Esophagus squamous epithelium (tissue), 4 donors: ENCODE measurements around the gene PNRC1.

Source experiments
- POLR2A ChIP-seq, 4 donors: fragments of 450-650 bp; IDR thresholded peaks; one replicate each; pipeline ENCODE4 v1.6.1; 2017; ENCODE audit warnings: antibody characterized with exemption in 4 of 4, mild to moderate bottlenecking in 4 of 4, moderate library complexity in 3 of 4
- TF ChIP-seq, protein P1 (sequence below), 6 experiments: fragments of 450-650 bp in 4 of 6; fragments of 200-600 bp in 2 of 6; sonication (generic) in 2 of 6; IDR thresholded peaks; one replicate each; pipeline ENCODE4 v1.5.1; 2016 to 2019; ENCODE audit warnings: antibody characterized with exemption in 6 of 6, mild to moderate bottlenecking in 4 of 6, moderate library complexity in 4 of 6

DNA sequence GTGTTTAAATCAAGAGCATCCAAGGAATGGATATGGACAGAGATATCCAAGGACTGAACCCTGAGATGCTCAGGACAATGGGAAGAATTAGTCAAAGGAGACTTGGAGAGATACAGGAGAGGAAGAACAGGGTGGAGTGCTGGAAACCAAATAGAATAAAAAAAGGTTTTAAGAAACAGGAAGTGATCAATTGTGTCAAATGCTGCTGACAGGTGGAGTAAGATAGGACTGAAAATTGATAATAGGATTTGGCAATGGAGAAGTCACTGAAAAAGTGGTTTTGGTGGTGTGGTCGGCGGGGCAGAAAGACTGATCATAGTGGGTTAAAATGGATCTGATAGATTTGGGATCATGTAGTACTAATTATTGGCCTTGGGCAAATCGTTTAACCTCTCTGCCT is 37.9 kb upstream of the PNRC1 start:
- TF ChIP-seq, protein P1, sequence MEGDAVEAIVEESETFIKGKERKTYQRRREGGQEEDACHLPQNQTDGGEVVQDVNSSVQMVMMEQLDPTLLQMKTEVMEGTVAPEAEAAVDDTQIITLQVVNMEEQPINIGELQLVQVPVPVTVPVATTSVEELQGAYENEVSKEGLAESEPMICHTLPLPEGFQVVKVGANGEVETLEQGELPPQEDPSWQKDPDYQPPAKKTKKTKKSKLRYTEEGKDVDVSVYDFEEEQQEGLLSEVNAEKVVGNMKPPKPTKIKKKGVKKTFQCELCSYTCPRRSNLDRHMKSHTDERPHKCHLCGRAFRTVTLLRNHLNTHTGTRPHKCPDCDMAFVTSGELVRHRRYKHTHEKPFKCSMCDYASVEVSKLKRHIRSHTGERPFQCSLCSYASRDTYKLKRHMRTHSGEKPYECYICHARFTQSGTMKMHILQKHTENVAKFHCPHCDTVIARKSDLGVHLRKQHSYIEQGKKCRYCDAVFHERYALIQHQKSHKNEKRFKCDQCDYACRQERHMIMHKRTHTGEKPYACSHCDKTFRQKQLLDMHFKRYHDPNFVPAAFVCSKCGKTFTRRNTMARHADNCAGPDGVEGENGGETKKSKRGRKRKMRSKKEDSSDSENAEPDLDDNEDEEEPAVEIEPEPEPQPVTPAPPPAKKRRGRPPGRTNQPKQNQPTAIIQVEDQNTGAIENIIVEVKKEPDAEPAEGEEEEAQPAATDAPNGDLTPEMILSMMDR (IDR thresholded peaks at IDR 0.05) = no peak
- no peak for TF ChIP-seq POLR2A (IDR thresholded peaks at IDR 0.05)
